Mesendoderm (in vitro differentiated cells): Measurements from ENCODE around the gene PSMF1.

Experiments used
- DNase-seq: peaks from one replicate; pipeline ENCODE4 v3.0.0; 2013
- H2AK5ac ChIP-seq: 2 replicates; pipeline ENCODE4 v1.6.1; 2013; ENCODE audit warnings: low read length, inconsistent platforms
- H2BK120ac ChIP-seq: 2 replicates; pipeline ENCODE4 v1.6.1; 2013; ENCODE audit warnings: low read depth, mild to moderate bottlenecking, low read length, moderate library complexity, mixed read lengths
- H2BK15ac ChIP-seq: replicated peaks from 2 replicates; pipeline ENCODE4 v1.6.1; 2013; ENCODE audit warnings: low read depth, mild to moderate bottlenecking, moderate library complexity
- H2BK5ac ChIP-seq: 2 replicates; pipeline ENCODE4 v1.6.1; 2013; ENCODE audit warnings: low read length, inconsistent platforms
- H3K18ac ChIP-seq: 2 replicates; pipeline ENCODE4 v1.6.1; 2013; ENCODE audit warnings: mild to moderate bottlenecking, low read length, mixed read lengths
- H3K23ac ChIP-seq: one replicate; pipeline ENCODE4 v1.6.1; 2013; ENCODE audit warnings: low read length
- H3K27ac ChIP-seq: 2 replicates; pipeline ENCODE4 v1.5.1; 2013; ENCODE audit warnings: low read depth, mild to moderate bottlenecking, inconsistent platforms, low read length, moderate library complexity
- H3K27me3 ChIP-seq: 2 replicates; pipeline ENCODE4 v1.6.1; 2013; ENCODE audit warnings: low read length, control low read depth, mild to moderate bottlenecking, inconsistent platforms; ENCODE audit not compliant: insufficient read depth, poor library complexity
- H3K36me3 ChIP-seq: 2 replicates; pipeline ENCODE4 v1.6.1; 2013; ENCODE audit warnings: low read length, inconsistent platforms; ENCODE audit not compliant: control insufficient read depth, insufficient read depth
- H3K4ac ChIP-seq: one replicate; pipeline ENCODE4 v1.6.1; 2013; ENCODE audit warnings: low read depth, mild to moderate bottlenecking, low read length, moderate library complexity
- H3K4me1 ChIP-seq: 2 replicates; pipeline ENCODE4 v1.6.1; 2013; ENCODE audit warnings: low read depth, low read length, inconsistent platforms; ENCODE audit not compliant: control insufficient read depth
- H3K4me2 ChIP-seq: 2 replicates; pipeline ENCODE4 v1.6.1; 2013; ENCODE audit warnings: low read length
- H3K4me3 ChIP-seq: 2 replicates; pipeline ENCODE4 v1.5.1; 2013; ENCODE audit warnings: mild to moderate bottlenecking, low read length
- H3K56ac ChIP-seq: one replicate; pipeline ENCODE4 v1.6.1; 2013; ENCODE audit warnings: low read length
- H3K79me1 ChIP-seq: 2 replicates; pipeline ENCODE4 v1.6.1; 2013; ENCODE audit warnings: low read length, inconsistent platforms
- H3K79me2 ChIP-seq: 2 replicates; pipeline ENCODE4 v1.6.1; 2013; ENCODE audit warnings: mild to moderate bottlenecking, low read length; ENCODE audit not compliant: control insufficient read depth, insufficient read depth
- H3K9ac ChIP-seq: 2 replicates; pipeline ENCODE4 v1.6.1; 2013; ENCODE audit warnings: low read length, inconsistent platforms
- H4K5ac ChIP-seq: one replicate; pipeline ENCODE4 v1.6.1; 2013; ENCODE audit warnings: low read length
- H4K8ac ChIP-seq: one replicate; pipeline ENCODE4 v1.6.1; 2013; ENCODE audit warnings: low read depth, mild to moderate bottlenecking, control low read depth, low read length, moderate library complexity
- WGBS: extraction: QIAGEN DNeasy Blood & Tissue Kit; methylation state at CpG from one replicate; pipeline ENCODE4 v1.1.7; 2013; ENCODE audit warnings: low lambda C conversion rate, missing lambda C conversion rate; ENCODE audit not compliant: insufficient coverage; ENCODE audit errors: extremely low coverage; 5-methylcytosine and 5-hydroxymethylcytosine counted together

PSMF1 gene

DNA sequence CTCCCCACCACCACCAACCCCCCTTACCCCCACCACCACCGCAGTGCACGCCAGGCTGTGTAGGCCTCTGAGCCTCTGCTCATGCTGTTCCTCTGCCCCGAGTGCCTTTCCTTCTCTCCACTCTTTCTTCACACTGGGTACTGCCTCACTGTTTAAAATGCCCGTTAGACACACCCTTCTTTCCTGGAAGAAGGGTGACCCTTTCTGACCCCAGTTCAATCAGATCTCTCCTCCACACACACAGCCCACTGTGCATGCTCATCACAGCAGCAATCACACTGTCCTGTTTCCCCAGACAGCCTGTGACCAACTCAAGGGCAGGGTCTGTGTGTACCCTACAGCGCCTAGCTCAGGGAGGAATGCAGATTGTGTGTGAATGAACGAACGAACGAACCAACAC lies 56.4 kb downstream of the PSMF1 start:
- no peak overlapping the region for H3K4ac ChIP-seq
- H3K4me3 ChIP-seq: no peak overlapping the region
- H3K4me1 ChIP-seq: no peaks in the 10 kb centered on the region
- H3K27ac ChIP-seq: no peak overlapping the region
- no peak overlapping the region for H2BK15ac ChIP-seq
- no peak overlapping the region for H3K56ac ChIP-seq
- no peak overlapping the region for H4K8ac ChIP-seq
- no peak overlapping the region for H2BK120ac ChIP-seq
- H3K4me2 ChIP-seq: no peak overlapping the region
- H3K23ac ChIP-seq: no peak overlapping the region
- no peak overlapping the region for H4K5ac ChIP-seq
- peaks cover 1% of the 10 kb centered on the region for H3K36me3 ChIP-seq
- no peak overlapping the region for H3K9ac ChIP-seq
- no peak overlapping the region for H3K18ac ChIP-seq
- DNase-seq: no peak
- H2AK5ac ChIP-seq: no peak overlapping the region
- WGBS: no CpG with 5 or more reads among the region's 8 CpGs
- no peaks in the 10 kb centered on the region for H3K79me2 ChIP-seq
- no peak overlapping the region for H2BK5ac ChIP-seq
- H3K27me3 ChIP-seq: no peaks in the 10 kb centered on the region
- H3K79me1 ChIP-seq: no peaks in the 10 kb centered on the region

DNA sequence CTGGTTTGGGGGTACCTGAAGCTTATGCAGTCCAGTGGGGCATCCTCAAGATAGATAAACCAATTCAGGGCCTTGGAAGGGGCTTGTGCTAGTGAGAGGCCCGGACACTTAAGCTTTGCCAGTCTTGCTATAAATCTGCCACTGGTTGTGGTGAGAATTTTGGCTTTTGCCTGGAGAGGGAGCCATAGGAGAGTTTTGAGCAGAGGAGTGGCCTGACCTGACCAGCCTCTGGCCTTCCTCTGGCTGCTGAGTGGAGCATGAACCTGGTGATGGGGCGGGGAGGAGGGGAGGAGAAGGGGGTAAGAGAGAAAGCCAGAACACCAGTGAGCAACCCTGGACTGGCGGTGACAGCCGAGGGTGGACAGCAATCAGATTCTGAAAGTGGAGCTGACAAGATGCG lies 59.3 kb downstream of the PSMF1 start:
- no peak overlapping the region for H3K4me3 ChIP-seq
- no peak overlapping the region for H3K4ac ChIP-seq
- H3K27me3 ChIP-seq: no peaks in the 10 kb centered on the region
- peak; percentile 85 for DNase-seq
- H2BK120ac ChIP-seq: no peak overlapping the region
- no peaks in the 10 kb centered on the region for H3K79me2 ChIP-seq
- H2BK15ac ChIP-seq: no peak overlapping the region
- H3K56ac ChIP-seq: no peak overlapping the region
- no CpG with 5 or more reads among the region's 5 CpGs for WGBS
- H2BK5ac ChIP-seq: no peak overlapping the region
- H3K4me1 ChIP-seq: no peaks in the 10 kb centered on the region
- no peak overlapping the region for H4K8ac ChIP-seq
- H2AK5ac ChIP-seq: no peak overlapping the region
- H3K9ac ChIP-seq: no peak overlapping the region
- no peaks in the 10 kb centered on the region for H3K79me1 ChIP-seq
- H3K23ac ChIP-seq: no peak overlapping the region
- H3K18ac ChIP-seq: no peak overlapping the region
- H3K4me2 ChIP-seq: no peak overlapping the region
- H3K27ac ChIP-seq: no peak overlapping the region
- H3K36me3 ChIP-seq: no peaks in the 10 kb centered on the region
- no peak overlapping the region for H4K5ac ChIP-seq

DNA sequence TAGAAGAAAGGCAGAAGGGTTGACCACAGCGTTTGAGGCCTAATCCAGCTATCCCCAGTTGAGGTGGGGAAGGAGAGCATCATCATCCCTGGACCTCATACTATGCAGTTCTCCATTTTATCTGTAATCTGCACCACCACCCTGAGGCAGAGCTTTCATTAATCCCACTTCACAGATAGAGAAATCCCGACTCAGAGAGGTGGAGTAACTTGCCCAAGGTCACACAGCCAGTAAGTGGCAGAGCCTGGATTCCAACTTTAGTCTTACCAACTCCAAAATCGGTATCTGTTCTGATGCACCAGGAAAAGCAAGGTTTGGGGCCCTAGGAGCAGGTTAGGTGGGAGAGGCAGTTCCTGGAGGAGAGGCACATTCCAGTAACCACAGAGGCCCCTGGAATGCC lies 59.7 kb downstream of the PSMF1 start:
- Histone ChIP-seq H3K4me3 (no peak overlapping the region), H2BK5ac (no peak overlapping the region), H3K79me2 (no peaks in the 10 kb centered on the region), H3K27ac (no peak overlapping the region), H2BK15ac (no peak overlapping the region), H3K9ac (no peak overlapping the region), H3K27me3 (no peaks in the 10 kb centered on the region), H2AK5ac (no peak overlapping the region), H3K4me2 (no peak overlapping the region), H3K79me1 (no peaks in the 10 kb centered on the region), H3K4me1 (no peaks in the 10 kb centered on the region), H3K18ac (no peak overlapping the region), H4K8ac (no peak overlapping the region), H2BK120ac (no peak overlapping the region), H3K36me3 (no peaks in the 10 kb centered on the region), H3K23ac (no peak overlapping the region), H3K4ac (no peak overlapping the region), H3K56ac (no peak overlapping the region), H4K5ac (no peak overlapping the region)
- WGBS: no CpG with 5 or more reads among the region's 3 CpGs
- DNase-seq: no peak

DNA sequence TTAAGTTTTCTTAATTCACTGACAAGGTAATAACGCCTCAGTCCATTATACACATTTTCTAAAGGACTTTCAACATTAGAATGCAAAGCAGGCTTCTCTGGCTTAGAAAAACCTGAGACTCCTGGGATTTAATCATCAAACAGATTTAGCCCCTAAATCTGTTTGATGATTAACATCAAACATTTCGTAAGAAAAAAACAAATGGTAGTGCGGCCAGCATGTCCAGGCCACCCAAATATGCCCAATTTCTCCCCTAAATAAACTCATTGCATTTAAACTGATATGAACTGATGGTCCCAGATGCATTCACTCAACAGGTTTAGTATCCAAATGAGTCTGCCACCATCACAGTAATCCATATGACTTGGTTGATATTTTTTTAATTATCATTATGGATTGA lies 60.2 kb downstream of the PSMF1 start:
- WGBS: no CpG with 5 or more reads among the region's 3 CpGs
- no peaks in the 10 kb centered on the region for H3K79me2 ChIP-seq
- peaks cover 1% of the 10 kb centered on the region for H3K27me3 ChIP-seq
- H3K4ac ChIP-seq: no peak overlapping the region
- H3K36me3 ChIP-seq: no peaks in the 10 kb centered on the region
- no peak overlapping the region for H3K56ac ChIP-seq
- no peaks in the 10 kb centered on the region for H3K4me1 ChIP-seq
- no peak overlapping the region for H3K27ac ChIP-seq
- no peak overlapping the region for H3K9ac ChIP-seq
- DNase-seq: no peak
- H2BK120ac ChIP-seq: no peak overlapping the region
- no peaks in the 10 kb centered on the region for H3K79me1 ChIP-seq
- no peak overlapping the region for H3K18ac ChIP-seq
- H2BK15ac ChIP-seq: no peak overlapping the region
- no peak overlapping the region for H4K5ac ChIP-seq
- no peak overlapping the region for H4K8ac ChIP-seq
- H3K23ac ChIP-seq: no peak overlapping the region
- H3K4me2 ChIP-seq: no peak overlapping the region
- no peak overlapping the region for H3K4me3 ChIP-seq
- no peak overlapping the region for H2AK5ac ChIP-seq
- no peak overlapping the region for H2BK5ac ChIP-seq

DNA sequence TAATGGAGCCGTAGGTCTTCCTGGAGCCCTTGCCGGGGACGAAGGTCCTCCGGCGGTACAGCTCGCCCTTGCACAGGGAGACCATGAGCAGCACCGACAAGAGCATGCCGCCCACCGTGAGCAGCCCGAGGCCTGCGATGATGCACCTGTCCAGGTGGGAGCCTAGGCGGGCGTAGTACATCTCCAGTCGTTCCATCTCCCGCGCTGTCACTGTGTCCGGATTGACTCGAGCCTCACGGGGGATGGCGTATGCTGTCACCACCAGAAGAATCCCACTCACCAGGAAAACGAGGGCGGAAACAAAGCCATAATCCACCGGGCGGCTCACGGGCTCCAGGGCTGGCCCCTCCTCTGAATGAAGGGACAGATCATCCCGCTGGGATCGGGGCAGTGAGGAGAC lies 62.5 kb downstream of the PSMF1 start:
- Histone ChIP-seq H3K79me1 (no peaks in the 10 kb centered on the region), H3K4me1 (no peaks in the 10 kb centered on the region), H3K9ac (no peak overlapping the region), H3K18ac (no peak overlapping the region), H4K8ac (no peak overlapping the region), H3K4me2 (no peak overlapping the region), H2BK5ac (no peak overlapping the region), H2BK15ac (no peak overlapping the region), H3K36me3 (no peaks in the 10 kb centered on the region), H3K27ac (no peak overlapping the region), H4K5ac (no peak overlapping the region), H3K4me3 (no peak overlapping the region), H3K4ac (no peak overlapping the region), H3K56ac (no peak overlapping the region), H3K79me2 (no peaks in the 10 kb centered on the region), H2AK5ac (no peak overlapping the region), H3K27me3 (peaks cover 10% of the 10 kb centered on the region), H3K23ac (no peak overlapping the region), H2BK120ac (no peak overlapping the region)
- no CpG with 5 or more reads among the region's 27 CpGs for WGBS
- DNase-seq: no peak

DNA sequence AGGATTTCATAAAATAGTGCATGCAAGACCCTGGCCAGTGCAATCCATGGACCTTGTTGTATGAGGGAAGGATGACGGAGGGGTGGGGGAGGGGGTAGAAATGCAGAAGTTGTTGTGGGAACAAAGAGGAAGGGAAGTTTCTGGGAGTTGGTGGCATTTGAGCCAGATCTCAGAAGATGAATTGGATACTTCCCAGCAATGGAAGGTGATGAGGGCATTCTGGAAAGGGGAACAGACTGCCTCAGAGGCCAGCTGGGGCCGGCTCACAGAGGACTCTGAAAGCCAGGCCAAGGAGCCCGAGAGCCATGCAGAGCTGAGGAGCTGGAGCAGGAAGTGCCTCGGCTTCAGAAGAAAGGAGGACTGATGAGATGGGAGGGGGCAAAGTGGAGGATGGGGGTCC lies 63.7 kb downstream of the PSMF1 start:
- Histone ChIP-seq H3K4ac (no peak overlapping the region), H2AK5ac (no peak overlapping the region), H3K36me3 (no peaks in the 10 kb centered on the region), H4K5ac (no peak overlapping the region), H2BK5ac (no peak overlapping the region), H3K23ac (no peak overlapping the region), H3K79me1 (no peaks in the 10 kb centered on the region), H3K9ac (no peak overlapping the region), H3K27me3 (peaks cover 10% of the 10 kb centered on the region), H3K4me2 (no peak overlapping the region), H2BK120ac (no peak overlapping the region), H3K18ac (no peak overlapping the region), H4K8ac (no peak overlapping the region), H3K56ac (no peak overlapping the region), H3K4me3 (no peak overlapping the region), H3K27ac (no peak overlapping the region), H2BK15ac (no peak overlapping the region), H3K79me2 (no peaks in the 10 kb centered on the region), H3K4me1 (peaks cover 7% of the 10 kb centered on the region)
- no peak for DNase-seq
- whole genome bisulfite sequencing: no CpG with 5 or more reads among the region's 4 CpGs
